ENCODE data around the gene RABGAP1L.

DNA sequence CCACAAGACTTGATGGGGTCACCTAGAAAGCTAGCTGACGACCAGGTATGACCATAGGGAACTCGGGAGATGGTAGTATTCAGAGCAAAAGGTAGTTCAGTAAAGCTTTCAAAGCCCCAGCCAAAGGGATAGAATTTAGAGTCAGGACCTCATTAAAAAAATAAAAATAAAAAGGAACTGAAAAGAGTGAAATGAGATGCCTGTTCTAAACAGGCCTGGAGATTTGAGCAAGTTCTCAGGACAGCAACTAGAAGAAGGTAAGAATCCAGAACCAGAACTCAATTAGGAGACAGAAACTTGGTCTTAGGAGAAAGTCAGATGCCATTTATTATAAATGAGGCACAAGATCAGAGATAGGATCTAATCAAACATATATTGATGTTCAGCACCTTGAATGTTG, 575.0 kb downstream of the RABGAP1L start:
- TF ChIP-seq CTCF (IDR thresholded peaks at IDR 0.05; ENCODE audit: low read depth, low read length), result no peak
- no peak for TF ChIP-seq POLR2A (IDR thresholded peaks at IDR 0.05; ENCODE audit: extremely low read depth, insufficient read length)
- no peak for TF ChIP-seq MAX (IDR thresholded peaks at IDR 0.05; ENCODE audit: low read depth, low read length)
- no peak for TF ChIP-seq MYC (IDR thresholded peaks at IDR 0.05; ENCODE audit: low read depth, low read length)
